Keratinocyte (primary cell): ENCODE measurements around the gene NHSL1. TPM values are rescaled to one million over a fixed set of nuclear protein-coding genes. Genes with fewer than 3 reads are reported as not detected.

Experiments used
- DNase-seq: peaks from one replicate; pipeline ENCODE4 v3.0.0-alpha.2; 2011; ENCODE audit warnings: low read depth, missing footprints, low spot score
- FAIRE-seq: peaks from 2 replicates; lab custom pipeline; 2011; peaks lifted over from hg19 to GRCh38; lab: Jason Lieb, UNC
- H2AFZ ChIP-seq: 2 replicates; pipeline ENCODE4 v1.6.0; 2012; ENCODE audit warnings: low read length, control low read depth, inconsistent platforms; ENCODE audit not compliant: control insufficient read depth
- H3K27ac ChIP-seq: 2 replicates; pipeline ENCODE4 v1.5.1; 2011; ENCODE audit warnings: low read length; ENCODE audit not compliant: control insufficient read depth, insufficient read depth
- H3K27me3 ChIP-seq: 3 replicates; pipeline ENCODE4 v1.6.0; 2011; ENCODE audit warnings: low read length; ENCODE audit not compliant: control insufficient read depth, insufficient read depth; ENCODE audit errors: extremely low read depth
- H3K36me3 ChIP-seq, 2 experiments: 2 replicates in 1 of 2; 3 replicates in 1 of 2; pipeline ENCODE4 v1.5.1; 2011; ENCODE audit warnings: low read length in 2 of 2, mild to moderate bottlenecking in 1 of 2; ENCODE audit not compliant: control insufficient read depth in 2 of 2, insufficient read depth in 2 of 2; ENCODE audit errors: extremely low read depth in 1 of 2
- H3K4me1 ChIP-seq: 3 replicates; pipeline ENCODE4 v1.5.1; 2011; ENCODE audit warnings: low read length; ENCODE audit not compliant: control insufficient read depth, insufficient read depth; ENCODE audit errors: extremely low read depth
- H3K4me2 ChIP-seq: 3 replicates; pipeline ENCODE4 v1.6.0; 2011; ENCODE audit warnings: low read depth, low read length; ENCODE audit not compliant: control insufficient read depth, insufficient read depth; ENCODE audit errors: extremely low read depth
- H3K4me3 ChIP-seq, 3 experiments: fragments of 200-600 bp in 1 of 3; sonication (generic) in 1 of 3; 2 replicates in 2 of 3; 3 replicates in 1 of 3; pipeline ENCODE4 v1.5.1; 2011 to 2016; ENCODE audit warnings: low read length in 3 of 3, mild to moderate bottlenecking in 3 of 3, control low read depth in 2 of 3, inconsistent platforms in 1 of 3, low read depth in 1 of 3, mixed read lengths in 1 of 3, mixed run types in 1 of 3, moderate library complexity in 1 of 3; ENCODE audit not compliant: control insufficient read depth in 2 of 3, insufficient read depth in 2 of 3; ENCODE audit errors: extremely low read depth in 1 of 3
- H3K79me2 ChIP-seq: 2 replicates; pipeline ENCODE4 v1.6.0; 2012; ENCODE audit warnings: low read length; ENCODE audit not compliant: control insufficient read depth, insufficient read depth
- H3K9ac ChIP-seq: 3 replicates; pipeline ENCODE4 v1.6.0; 2011; ENCODE audit warnings: low read length; ENCODE audit not compliant: control insufficient read depth, insufficient read depth; ENCODE audit errors: extremely low read depth
- H3K9me1 ChIP-seq: 3 replicates; pipeline ENCODE4 v1.6.0; 2011; ENCODE audit warnings: low read length; ENCODE audit not compliant: control insufficient read depth, insufficient read depth; ENCODE audit errors: extremely low read depth
- H3K9me3 ChIP-seq: 2 replicates; pipeline ENCODE4 v1.5.1; 2012; ENCODE audit warnings: low read depth, low read length; ENCODE audit not compliant: control insufficient read depth
- H4K20me1 ChIP-seq: 3 replicates; pipeline ENCODE4 v1.6.0; 2011; ENCODE audit warnings: low read length; ENCODE audit not compliant: control insufficient read depth, insufficient read depth; ENCODE audit errors: extremely low read depth
- EZH2 ChIP-seq: IDR thresholded peaks from one replicate; pipeline ENCODE4 v1.6.1; 2012; ENCODE audit warnings: inconsistent platforms, mild to moderate bottlenecking, low read length, moderate library complexity
- dilution Hi-C: fragments of 300-500 bp; cut with MboI; formaldehyde crosslinking; loops from one replicate; pipeline ENCODE4 v1.7.0; 2020; ENCODE audit warnings: low sequenced_read_pairs; ENCODE audit not compliant: extremely low pct_ligation_motif_present
- polyA plus RNA-seq, 5 experiments: library from polyadenylated mRNA; depleted of rRNA in 3 of 5; stranded (reverse) in 3 of 5; stranded (forward) in 1 of 5; unstranded in 1 of 5; fragments of >200 nt; gene quantifications; 1 replicate in 1 of 5; 2 replicates in 3 of 5; 3 replicates in 1 of 5; pipeline versions ENCODE4 v1.2.1 to v1.2.3, GENCODE V29; 2011 to 2012; ENCODE audit warnings: missing spikeins in 2 of 5, low read depth in 1 of 5, low replicate concordance in 1 of 5
- TF ChIP-seq, protein P1 (sequence below), 3 experiments: IDR thresholded peaks in 1 of 3; conservative IDR thresholded peaks in 1 of 3; optimal IDR thresholded peaks in 1 of 3; 2 replicates in 2 of 3; 3 replicates in 1 of 3; pipeline versions ENCODE3 to v1.5.1; 2011; ENCODE audit warnings: low read length in 3 of 3, mild to moderate bottlenecking in 3 of 3, moderate library complexity in 2 of 3, control low read depth in 1 of 3, inconsistent platforms in 1 of 3; ENCODE audit not compliant: insufficient read depth in 2 of 3; ENCODE audit errors: extremely low read depth in 1 of 3

The NHSL1 gene
- polyA plus RNA-seq, 1 donor (not counting 4 experiments of a cell fraction or from before 2014, with no cell fraction given): 11.8 TPM

DNA sequence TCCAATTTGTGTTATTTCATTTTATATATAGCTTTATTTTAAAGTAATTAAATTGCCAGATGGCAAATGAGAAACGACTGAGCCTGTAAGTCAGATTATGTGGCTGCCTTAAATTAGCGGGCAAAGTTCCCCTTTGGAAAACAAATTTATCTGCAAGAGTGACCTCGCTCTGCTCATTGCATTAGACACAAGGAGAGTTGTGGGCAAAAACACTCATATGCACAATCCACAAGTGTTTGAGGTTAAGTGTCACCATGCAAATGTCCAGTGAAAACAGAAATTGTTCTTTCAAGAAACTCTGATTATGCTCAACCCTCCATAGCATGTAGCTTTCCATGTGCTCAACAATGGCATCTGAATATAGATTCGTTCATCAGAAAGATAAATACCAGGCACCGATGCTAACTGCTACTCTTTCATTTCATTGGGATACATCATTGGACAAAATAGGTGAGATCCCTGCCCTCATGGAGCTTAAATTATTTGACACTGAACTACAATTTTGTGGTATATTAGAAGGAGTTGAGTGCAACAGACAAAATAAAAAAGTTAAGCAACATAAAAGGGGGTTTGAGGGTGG, 1.7 kb upstream of the NHSL1 start:
- TF ChIP-seq EZH2: no peak
- TF ChIP-seq, protein P1, sequence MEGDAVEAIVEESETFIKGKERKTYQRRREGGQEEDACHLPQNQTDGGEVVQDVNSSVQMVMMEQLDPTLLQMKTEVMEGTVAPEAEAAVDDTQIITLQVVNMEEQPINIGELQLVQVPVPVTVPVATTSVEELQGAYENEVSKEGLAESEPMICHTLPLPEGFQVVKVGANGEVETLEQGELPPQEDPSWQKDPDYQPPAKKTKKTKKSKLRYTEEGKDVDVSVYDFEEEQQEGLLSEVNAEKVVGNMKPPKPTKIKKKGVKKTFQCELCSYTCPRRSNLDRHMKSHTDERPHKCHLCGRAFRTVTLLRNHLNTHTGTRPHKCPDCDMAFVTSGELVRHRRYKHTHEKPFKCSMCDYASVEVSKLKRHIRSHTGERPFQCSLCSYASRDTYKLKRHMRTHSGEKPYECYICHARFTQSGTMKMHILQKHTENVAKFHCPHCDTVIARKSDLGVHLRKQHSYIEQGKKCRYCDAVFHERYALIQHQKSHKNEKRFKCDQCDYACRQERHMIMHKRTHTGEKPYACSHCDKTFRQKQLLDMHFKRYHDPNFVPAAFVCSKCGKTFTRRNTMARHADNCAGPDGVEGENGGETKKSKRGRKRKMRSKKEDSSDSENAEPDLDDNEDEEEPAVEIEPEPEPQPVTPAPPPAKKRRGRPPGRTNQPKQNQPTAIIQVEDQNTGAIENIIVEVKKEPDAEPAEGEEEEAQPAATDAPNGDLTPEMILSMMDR (optimal IDR thresholded peaks at IDR 0.05 in 1 of 3, IDR thresholded peaks at IDR 0.05 in 1 of 3, conservative IDR thresholded peaks at IDR 0.05 in 1 of 3; ENCODE audit: extremely low read depth in 1 of 3, insufficient read depth in 2 of 3, low read length in 3 of 3): no peak
- peaks cover 20% of the 10 kb centered on the region for H3K4me1 ChIP-seq
- no peak for FAIRE-seq

DNA sequence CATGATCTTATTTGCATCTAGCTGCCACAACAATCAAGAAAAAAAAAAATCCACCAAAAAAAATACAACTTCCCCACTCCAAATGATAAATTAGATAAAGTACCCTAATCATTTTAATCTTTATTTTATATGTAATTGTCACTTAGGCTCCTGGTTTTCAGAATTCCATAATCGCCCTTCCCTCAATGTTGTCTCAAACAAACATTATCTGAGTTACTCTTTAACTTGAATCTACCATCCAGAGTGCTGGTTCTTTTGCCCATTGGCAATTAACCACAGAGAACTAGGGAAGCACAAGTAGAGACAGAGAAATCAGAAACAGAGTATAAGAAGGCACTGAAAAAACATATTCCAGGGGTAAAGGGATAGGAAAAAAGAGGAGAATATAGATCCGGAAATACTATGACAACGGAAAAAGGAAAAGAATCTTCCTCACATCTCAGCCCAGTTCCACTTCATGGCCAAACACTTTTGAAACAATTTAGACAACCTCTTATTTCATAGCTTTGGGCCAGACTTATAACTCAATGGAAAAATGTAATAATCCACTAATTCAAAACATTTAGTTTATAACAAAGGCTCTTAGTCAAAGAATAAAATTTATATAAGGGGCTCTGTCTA, 861 bp upstream of the NHSL1 start:
- Histone ChIP-seq H3K36me3 (peaks cover 0 to 6% of the 10 kb centered on the region in 2 experiments), H3K4me3 (peak overlapping the region in 2 of 3 experiments; percentile 68 to 83), H3K27ac (no peak overlapping the region), H4K20me1 (no peaks in the 10 kb centered on the region), H3K79me2 (peaks cover 42% of the 10 kb centered on the region), H3K27me3 (no peaks in the 10 kb centered on the region), H3K4me1 (peaks cover 25% of the 10 kb centered on the region), H2AFZ (no peak overlapping the region), H3K9me3 (peaks cover 2% of the 10 kb centered on the region), H3K9ac (no peak overlapping the region), H3K9me1 (no peaks in the 10 kb centered on the region), H3K4me2 (peak overlapping the region; percentile 99)
- FAIRE-seq: no peak
- dilution Hi-C loops: no loop called here
- TF ChIP-seq, protein P1 (optimal IDR thresholded peaks at IDR 0.05 in 1 of 3, IDR thresholded peaks at IDR 0.05 in 1 of 3, conservative IDR thresholded peaks at IDR 0.05 in 1 of 3; ENCODE audit: extremely low read depth in 1 of 3, insufficient read depth in 2 of 3, low read length in 3 of 3): no peak
- TF ChIP-seq EZH2: no peak
- DNase-seq: no peak

More for the DNA sequence above, 1.7 kb upstream of the NHSL1 start:
- Histone ChIP-seq H3K79me2 (peaks cover 40% of the 10 kb centered on the region), H3K4me2 (no peak overlapping the region), H3K36me3 (peaks cover 0 to 3% of the 10 kb centered on the region in 2 experiments), H3K9ac (no peak overlapping the region), H4K20me1 (no peaks in the 10 kb centered on the region), H2AFZ (no peak overlapping the region), H3K27me3 (no peaks in the 10 kb centered on the region), H3K4me3 (no peak overlapping the region), H3K27ac (no peak overlapping the region), H3K9me1 (no peaks in the 10 kb centered on the region), H3K9me3 (peaks cover 2% of the 10 kb centered on the region)
- dilution Hi-C loops: no loop called here
- no peak for DNase-seq
